SKM-1 treated with dmso at 0.1 percent for 144 hours (cell line): Measurements from ENCODE around the gene TPMT.
"Not testable (repeated sequence)": the region's sequence is repeated elsewhere in the genome, so short reads cannot be mapped to it uniquely, and the experiment has no call there.

ENCODE experiments used
- DNase-seq: peaks from one replicate; lab custom pipeline; 2025; ENCODE audit not compliant: unreplicated experiment; lab: John Stamatoyannopoulos, UW

The TPMT gene

GRCh38 chr6:18154507-18155149, at the start of gene TPMT:
Gene TPMT, minus strand, starts transcription at chr6:18155077. Its CDS starts 5,950 bp downstream, at chr6:18149127.
- DNase-seq = peak; percentile 95

GRCh38 chr6:18203786-18204185, 48.9 kb upstream of the TPMT start:
- no peak for DNase-seq

GRCh38 chr6:18192026-18192425, 37.1 kb upstream of the TPMT start:
- DNase-seq = no peak

- DNase-seq = no peak
Observed at GRCh38 chr6:18189196-18189595, 34.3 kb upstream of the TPMT start.

GRCh38 chr6:18187701-18188100, 32.8 kb upstream of the TPMT start:
- DNase-seq = no peak

GRCh38 chr6:18186540-18187250, 31.8 kb upstream of the TPMT start:
- DNase-seq = no peak

GRCh38 chr6:18186033-18186432, 31.2 kb upstream of the TPMT start:
- DNase-seq = no peak

GRCh38 chr6:18185624-18186023, 30.7 kb upstream of the TPMT start:
- DNase-seq = no peak

- DNase-seq = no peak
Observed at GRCh38 chr6:18183766-18184165, 28.9 kb upstream of the TPMT start.

GRCh38 chr6:18182568-18182967, 27.7 kb upstream of the TPMT start:
- DNase-seq = no peak

GRCh38 chr6:18179770-18180356, 25.0 kb upstream of the TPMT start:
- DNase-seq = peak; percentile 20

GRCh38 chr6:18178960-18179615, 24.2 kb upstream of the TPMT start:
- DNase-seq = no peak

GRCh38 chr6:18177286-18177965, 22.5 kb upstream of the TPMT start:
- DNase-seq = no peak

- DNase-seq = not testable (repeated sequence)
Observed at GRCh38 chr6:18176198-18176597, 21.3 kb upstream of the TPMT start.

- DNase-seq = no peak
Observed at GRCh38 chr6:18171871-18172270, 17.0 kb upstream of the TPMT start.

GRCh38 chr6:18168264-18168663, 13.4 kb upstream of the TPMT start:
- no peak for DNase-seq

- DNase-seq = no peak
Observed at GRCh38 chr6:18166312-18167036, 11.6 kb upstream of the TPMT start.

- DNase-seq = no peak
Observed at GRCh38 chr6:18165751-18166150, 10.9 kb upstream of the TPMT start.

GRCh38 chr6:18162401-18162800, 7.5 kb upstream of the TPMT start:
- DNase-seq = no peak

GRCh38 chr6:18161431-18161830, 6.6 kb upstream of the TPMT start:
- DNase-seq = no peak

- no peak for DNase-seq
Observed at GRCh38 chr6:18160911-18161310, 6.0 kb upstream of the TPMT start.
